Activated naive CD4-positive, alpha-beta T cell treated with Interleukin-2 at 50 U/mL for 16 hours (primary cell): Measurements from ENCODE around the gene SEC16A.
"Not testable (repeated sequence)": the region's sequence is repeated elsewhere in the genome, so short reads cannot be mapped to it uniquely, and the experiment has no call there.

ENCODE experiments used
- DNase-seq: peaks from one replicate; pipeline ENCODE4 v3.0.0-alpha.2; 2020

Gene SEC16A

DNA sequence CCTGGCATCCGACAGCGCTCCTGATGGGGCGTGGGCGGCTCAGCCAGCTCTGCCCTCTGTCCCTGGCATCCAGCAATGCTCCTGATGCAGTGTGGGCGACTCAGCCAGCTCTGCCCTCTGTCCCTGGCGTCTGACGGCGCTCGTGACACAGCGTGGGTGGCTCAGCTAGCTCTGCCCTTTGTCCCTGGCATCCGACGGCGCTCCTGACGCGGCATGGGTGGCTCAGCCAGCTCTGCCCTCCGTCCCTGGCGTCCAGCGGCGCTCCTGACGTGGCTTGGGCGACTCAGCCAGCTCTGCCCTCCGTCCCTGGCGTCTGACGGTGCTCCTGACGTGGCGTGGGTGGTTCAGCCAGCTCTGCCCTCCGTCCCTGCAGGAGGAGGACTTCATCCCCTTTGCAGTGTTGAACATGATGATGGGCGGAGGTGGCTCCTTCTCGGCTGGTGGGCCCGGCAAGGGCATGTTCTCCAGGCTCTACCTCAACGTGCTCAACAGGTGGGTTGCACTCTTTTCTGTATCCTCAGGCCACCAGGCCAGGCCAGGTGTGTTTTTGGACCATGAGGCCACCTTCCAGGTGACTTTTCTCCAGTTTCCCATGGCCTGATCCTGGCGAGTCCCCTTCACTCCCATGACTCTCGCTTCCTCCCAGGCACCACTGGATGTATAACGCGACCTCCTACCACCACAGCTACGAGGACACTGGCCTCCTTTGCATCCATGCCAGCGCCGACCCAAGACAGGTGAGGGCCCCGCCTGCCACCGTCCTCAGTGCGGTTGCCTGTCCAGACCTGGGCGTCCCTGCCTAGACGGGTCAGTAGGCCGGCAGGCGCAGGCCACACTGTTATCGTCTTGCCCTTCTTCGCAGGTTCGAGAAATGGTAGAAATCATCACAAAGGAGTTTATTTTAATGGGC, 64.4 kb downstream of the SEC16A start:
- no peak for DNase-seq

DNA sequence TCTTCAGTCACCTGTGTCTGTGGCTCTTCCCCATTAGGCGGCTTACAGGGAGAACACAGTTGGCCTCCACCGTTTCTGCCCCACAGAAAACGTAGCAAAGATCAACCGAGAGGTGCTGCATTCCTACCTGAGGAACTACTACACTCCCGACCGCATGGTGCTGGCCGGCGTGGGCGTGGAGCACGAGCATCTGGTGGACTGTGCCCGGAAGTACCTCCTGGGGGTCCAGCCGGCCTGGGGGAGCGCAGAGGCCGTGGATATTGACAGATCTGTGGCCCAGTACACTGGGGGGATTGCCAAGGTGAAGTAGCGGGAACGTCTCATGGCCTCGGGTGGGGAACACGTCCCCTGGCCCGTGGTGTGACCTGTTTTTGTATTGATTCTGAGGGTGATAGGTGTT, 65.9 kb downstream of the SEC16A start:
- DNase-seq, result no peak

GRCh38 chr9:136416427-136416826, 66.4 kb downstream of the SEC16A start:
- no peak for DNase-seq

DNA sequence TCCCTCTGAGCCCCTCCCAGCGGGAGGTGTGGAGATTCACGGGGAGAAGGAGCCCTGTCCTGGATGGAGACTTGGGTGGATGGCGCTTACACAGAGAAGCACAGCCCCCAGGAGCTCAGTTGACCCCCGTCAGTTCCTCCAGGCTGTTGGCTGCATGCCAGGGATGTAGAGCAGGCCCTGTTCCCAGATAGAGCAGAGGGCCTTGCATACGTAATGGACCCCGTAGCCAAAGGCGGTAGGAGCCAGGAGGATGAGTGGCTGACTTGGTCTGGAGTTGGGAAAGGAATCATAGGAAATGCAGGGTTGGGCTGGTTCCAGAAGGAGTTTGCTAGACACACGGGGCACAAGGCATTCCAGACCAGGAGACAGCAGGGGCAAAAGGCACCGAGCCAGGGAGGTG, 69.9 kb downstream of the SEC16A start:
- DNase-seq, result no peak

DNA sequence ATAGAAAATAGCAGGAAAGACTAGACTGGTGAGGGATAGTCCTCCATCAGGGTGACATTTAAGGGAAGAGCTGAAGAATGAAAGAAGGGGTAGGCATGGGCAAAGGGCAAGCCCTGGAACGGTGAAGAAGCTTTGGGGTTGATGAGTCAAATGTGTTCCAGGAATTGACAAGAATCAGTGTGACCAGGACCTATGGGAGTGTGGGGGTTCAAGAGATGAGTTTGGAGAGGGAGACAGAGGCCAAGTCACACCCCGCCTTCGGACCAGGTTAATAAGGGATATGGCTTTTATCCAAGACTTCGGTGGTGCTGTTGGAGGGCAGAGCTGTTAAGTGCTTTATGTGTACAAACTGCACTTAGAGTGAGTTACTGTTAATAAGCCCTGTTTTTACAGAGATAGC, 71.5 kb downstream of the SEC16A start:
- no peak for DNase-seq

DNA sequence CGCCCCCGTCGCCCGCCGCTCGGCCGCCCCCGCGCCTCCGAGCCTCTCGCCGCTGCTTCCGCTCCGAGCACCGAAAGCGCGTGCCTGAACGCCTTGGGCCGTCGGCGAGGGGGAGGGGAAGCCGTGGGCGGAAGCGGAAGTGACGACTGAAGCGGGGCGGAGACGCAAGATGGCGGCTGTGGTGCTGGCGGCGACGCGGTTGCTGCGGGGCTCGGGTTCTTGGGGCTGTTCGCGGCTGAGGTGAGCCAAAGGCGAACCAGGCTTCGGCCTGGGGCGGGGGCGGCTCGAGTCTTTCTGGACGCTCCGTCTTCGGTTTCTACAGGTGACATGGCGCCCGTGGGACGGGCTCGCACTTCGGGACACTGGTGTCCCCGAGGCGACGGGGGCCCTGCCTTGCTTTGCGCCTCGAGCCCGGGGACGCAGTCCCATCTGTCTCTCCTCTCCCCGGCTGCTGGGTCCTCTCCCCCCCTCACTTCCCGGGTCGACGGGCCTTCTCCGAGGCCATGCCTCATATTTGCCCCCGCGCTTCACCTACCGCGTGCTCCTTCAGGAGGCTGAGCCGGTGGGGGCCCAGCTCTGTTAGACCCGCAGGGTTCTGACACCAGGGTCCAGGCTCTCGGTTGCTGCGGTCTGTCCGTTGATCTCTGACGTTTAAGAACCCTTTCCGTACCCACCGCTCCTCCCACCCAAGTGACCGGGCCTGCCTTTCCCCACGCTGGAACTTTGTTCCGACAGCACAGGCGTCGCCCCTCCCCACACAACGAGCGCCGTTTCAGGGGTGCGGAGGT, 72.1 kb downstream of the SEC16A start, which contains the start of the genes ENTR1 and PMPCA:
TSS of gene ENTR1 (minus strand) at position 115 of the 788 bp plus-strand sequence. CDS start 217 bp downstream, outside the sequence.
TSS of gene PMPCA (plus strand) at position 159 of the 788 bp plus-strand sequence. CDS start at position 170, 11 bp downstream.
- peak; percentile 97 for DNase-seq

DNA sequence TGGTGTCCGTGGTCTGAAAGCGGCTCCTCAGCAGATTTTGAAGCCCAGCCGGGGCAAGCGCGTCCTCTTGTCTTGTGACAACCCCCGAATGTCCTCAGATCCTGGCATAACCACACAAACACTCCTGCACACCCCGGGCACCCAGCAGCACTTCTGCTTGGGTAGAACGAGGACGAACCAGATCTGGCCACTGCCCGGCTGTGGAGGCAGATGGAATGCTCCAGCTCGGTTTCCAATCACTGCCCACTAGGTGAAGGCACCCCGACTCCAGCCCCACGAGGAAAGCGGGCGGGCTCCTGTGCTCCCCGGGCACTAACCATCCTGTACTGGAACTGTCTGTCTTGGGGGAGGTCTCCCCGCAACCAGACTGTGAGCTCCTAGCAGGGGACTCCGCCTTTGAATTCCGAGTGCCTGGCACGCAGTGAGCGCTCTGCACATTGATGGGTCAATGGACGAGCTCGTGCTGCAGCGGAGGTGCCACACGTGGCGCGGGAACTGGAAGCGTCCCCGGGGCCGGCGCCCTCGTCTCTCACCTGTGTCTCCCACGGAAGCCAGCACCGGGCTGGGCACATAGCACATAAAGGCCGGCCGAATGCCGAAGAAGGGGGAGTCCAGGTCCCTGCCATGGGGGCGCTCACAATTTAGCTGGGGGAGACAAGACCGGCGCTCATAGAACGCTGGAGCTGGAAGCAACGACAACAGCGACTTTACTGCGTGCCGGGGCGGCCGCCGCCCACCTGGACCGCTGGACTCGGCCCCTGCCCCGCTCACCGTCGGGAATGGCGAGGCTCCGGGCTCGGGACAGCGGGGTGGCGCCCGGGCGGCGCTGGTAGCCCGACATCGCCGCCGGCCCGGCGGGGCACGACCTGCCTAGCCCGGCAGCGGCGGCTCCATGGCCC, 73.0 kb downstream of the SEC16A start:
- DNase-seq, result peak; percentile 53

GRCh38 chr9:136407911-136408310, 74.9 kb downstream of the SEC16A start:
- DNase-seq, result no peak

GRCh38 chr9:136407061-136407460, 75.8 kb downstream of the SEC16A start:
- not testable (repeated sequence) for DNase-seq

- DNase-seq, result not testable (repeated sequence)
Measured at GRCh38 chr9:136405904-136406303, 76.9 kb downstream of the SEC16A start.

- no peak for DNase-seq
Measured at GRCh38 chr9:136405481-136405880, 77.4 kb downstream of the SEC16A start.

DNA sequence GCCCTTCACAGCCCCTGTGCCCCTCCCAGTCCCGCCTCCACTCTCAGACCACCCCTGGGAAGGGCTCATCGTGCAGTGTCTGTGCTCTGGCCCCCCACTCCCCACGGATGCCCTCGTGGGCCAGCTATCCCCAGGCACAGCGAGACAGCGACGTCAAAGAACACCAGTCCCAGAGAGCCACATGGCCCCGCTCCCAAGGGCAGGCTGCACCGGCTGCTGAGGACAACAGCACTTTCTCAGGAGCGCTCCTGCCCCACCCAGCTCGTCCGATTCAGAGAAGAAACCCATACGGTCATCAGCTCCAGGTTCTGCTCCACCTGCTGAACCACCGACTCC, 78.1 kb downstream of the SEC16A start:
- peak; percentile 16 for DNase-seq

DNA sequence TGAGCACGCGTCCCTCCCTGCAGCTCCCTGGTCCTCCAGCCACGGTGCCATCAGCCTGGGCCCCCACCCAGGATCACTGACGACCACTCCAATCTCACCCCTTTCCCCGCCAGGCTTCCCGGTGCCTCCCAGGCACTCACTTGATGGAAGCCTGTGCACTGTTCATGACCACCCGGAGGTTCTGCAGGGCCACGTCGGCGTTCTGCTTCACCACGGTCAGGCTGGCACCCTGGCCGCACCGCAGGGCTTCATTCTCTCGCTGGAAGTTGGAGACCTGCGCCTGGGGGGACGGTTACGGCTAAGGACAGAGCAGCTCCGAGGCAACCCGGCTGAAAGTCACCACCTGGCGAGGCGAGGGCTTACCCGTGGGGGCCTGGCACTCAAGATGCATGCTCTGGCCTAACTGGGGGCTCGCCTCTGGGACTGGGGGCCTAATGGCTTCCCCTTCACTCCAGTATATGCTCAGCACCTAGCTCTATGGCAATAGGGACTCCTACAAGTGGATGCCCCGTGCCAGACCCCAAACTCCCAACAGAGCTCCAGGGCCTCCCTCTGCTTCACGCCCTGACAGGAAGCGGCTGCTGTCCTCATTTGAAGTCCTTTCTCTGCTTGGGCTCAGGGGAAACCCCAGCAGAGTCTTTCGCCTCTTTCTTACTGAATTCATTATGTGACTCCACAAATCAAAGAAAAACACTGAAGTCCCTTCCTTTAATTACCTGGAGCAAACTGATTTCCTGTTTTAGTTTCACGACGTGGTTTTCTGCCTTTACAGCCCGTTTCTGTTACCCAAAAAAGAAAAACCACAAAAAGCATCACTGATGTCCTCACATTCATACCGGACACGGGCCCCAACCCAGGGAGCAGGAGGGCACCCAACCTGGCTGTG, 78.7 kb downstream of the SEC16A start:
- peak; percentile 49 for DNase-seq

GRCh38 chr9:136403538-136403914, 79.3 kb downstream of the SEC16A start:
- peak; percentile 82 for DNase-seq

GRCh38 chr9:136402067-136402466, 80.8 kb downstream of the SEC16A start:
- DNase-seq, result no peak

GRCh38 chr9:136401173-136401922, 81.5 kb downstream of the SEC16A start:
- no peak for DNase-seq

DNA sequence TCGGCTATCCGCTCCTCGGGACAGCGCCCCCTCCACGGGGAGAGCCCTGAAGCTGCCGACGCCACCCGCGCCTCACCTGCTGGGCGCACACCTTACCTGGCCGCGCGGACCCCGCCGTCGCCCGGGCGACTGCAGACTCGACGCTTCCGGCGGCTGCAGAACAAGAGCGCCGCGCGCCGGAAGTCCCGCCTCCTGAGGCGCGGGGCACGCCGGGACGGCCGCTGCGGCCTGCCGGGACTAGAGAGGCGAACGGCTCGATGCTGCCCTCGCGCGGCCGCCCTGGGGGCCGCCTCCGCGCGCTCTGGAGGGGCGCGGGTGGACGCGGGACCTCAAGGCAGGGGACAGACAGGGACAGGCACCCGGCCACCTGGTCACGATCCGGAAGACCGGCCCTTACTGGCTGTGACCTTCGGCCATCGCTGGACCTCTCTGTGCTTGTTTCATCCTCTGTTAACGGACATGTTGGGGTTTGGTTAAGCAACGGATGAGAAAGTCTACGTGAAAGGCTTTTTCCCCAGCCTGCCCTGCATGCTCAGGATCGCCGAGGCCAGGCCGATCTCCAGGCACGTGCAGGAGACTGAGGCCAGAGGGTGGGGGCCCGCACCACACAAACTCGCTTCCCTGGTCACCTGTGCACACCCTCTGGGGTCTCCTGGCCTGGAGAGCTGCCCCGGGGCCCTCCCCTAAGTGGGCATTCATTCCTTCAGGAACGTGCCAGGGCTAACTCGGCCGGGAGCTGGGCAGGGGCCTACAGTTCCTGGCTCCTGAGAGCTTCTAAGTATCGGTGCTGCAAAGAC, 82.6 kb downstream of the SEC16A start, which contains the start of gene SNAPC4:
TSS of gene SNAPC4 (minus strand) at position 133 of the 797 bp plus-strand sequence. CDS start 1,742 bp downstream, outside the sequence.
- DNase-seq, result peak; percentile 88

DNA sequence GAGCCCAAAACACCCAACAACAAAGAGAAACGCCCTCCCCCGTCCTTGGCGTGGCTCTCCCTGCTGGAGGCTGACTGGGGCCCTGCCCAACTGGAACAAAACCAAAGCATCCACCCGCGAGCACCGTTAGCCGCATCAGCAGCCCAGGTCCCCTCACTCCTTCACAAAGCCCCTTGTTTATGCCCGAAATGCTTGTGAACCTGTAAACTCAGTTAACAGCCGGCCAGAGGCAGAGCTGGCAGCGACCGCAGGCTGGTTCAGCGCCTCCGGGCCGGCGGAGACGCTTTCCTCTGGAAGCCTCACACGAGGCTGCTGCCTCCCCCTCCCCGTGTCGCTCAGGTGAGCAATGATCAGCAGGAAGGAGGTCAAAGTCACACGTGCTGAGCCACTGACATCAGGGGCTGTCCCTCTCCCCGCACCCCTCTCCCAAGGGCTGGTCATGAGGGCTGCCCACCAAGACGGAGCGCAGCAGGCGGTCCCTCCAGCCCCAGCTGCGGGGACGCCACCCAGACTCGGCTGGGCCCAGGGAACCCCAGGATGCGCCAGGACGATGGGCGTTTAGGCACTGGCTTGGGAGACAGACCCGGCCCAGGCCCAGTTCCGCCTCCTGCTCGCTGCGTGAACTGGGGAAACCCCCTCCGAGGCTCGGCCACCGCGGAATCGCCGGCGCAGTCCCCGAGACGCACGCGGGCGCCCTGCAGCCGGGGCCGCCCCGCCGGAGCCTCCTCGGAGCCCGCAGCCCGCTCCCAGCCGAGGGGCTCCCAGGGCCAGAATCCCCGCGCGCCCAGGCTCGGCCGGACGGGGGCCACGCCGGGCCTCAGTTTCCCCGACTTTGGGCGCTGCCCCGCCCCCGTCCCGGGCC, 83.4 kb downstream of the SEC16A start:
- peak; percentile 49 for DNase-seq

DNA sequence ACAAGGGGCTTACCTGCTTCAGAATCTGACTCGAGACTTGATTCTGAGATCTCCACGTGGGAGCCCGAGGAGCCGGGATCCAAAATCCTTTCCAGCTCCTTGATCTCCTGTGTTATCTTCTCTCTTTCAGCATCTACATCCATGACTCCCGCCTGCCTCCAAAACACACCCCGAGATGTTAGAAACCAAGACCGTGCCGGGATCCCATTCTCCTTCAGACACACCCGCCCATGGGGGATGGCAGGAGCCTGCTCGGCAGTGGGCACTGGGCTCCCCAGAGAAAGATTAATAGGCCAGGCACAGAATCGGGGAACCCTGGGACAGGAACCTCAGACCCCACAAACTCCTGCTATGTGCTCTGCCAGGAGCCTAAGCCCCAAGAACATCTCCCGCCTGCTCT, 84.6 kb downstream of the SEC16A start:
- DNase-seq, result no peak
